Neural crest cell (in vitro differentiated cells): Measurements from ENCODE around the gene NUMB. TPM values are rescaled to one million over a fixed set of nuclear protein-coding genes. Genes with fewer than 3 reads are reported as not detected.

Experiments
- DNase-seq: peaks from one replicate; pipeline ENCODE4 v3.0.0; 2021; ENCODE audit warnings: low read depth, mixed read lengths, low spot score
- H3K27ac Mint-ChIP-seq: one replicate; pipeline ENCODE4 v1.8.0; 2021; ENCODE audit warnings: mild to moderate bottlenecking, mixed read lengths; ENCODE audit not compliant: unreplicated experiment
- H3K27me3 Mint-ChIP-seq: 2 replicates; pipeline ENCODE4 v1.8.0; 2021; ENCODE audit warnings: low read depth, mild to moderate bottlenecking, mixed read lengths
- H3K36me3 Mint-ChIP-seq: 2 replicates; pipeline ENCODE4 v1.8.0; 2021; ENCODE audit warnings: low read depth, mild to moderate bottlenecking, mixed read lengths
- H3K4me1 Mint-ChIP-seq: 2 replicates; pipeline ENCODE4 v1.8.0; 2021; ENCODE audit warnings: mixed read lengths
- H3K4me3 Mint-ChIP-seq: one replicate; pipeline ENCODE4 v1.8.0; 2021; ENCODE audit warnings: mild to moderate bottlenecking, mixed read lengths
- H3K9me3 Mint-ChIP-seq: 2 replicates; pipeline ENCODE4 v1.8.0; 2021; ENCODE audit warnings: mixed read lengths
- CTCF ChIP-seq: fragments of 200-600 bp; sonication (generic); conservative IDR thresholded peaks from 2 replicates; pipeline ENCODE4 v1.5.0; 2021; ENCODE audit warnings: antibody characterized with exemption, mild to moderate bottlenecking
- total RNA-seq: library from RNA; stranded (reverse); gene quantifications from 2 replicates; pipeline ENCODE4 v1.2.1, GENCODE V29; 2021

The NUMB gene
- total RNA-seq, 1 donor from 2014 or later, result 40.7 TPM

DNA sequence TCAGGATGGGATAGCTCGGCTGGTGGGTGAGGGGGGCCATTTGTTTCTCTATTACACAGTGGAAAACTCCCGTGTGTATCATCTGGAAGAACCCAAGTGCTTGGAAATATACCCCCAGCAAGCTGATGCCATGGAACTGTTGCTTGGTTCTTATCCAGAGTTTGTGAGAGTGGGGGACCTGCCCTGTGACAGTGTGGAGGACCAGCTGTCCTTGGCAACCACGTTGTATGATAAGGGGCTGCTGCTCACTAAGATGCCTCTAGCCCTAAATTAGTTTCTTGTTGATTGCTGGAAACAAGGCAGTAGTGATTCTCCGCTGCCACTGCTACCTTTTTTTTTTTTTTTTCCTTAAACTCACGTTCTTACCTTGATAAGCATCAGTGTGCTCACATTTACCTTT is 34.3 kb upstream of the NUMB start:
- H3K27me3 Mint-ChIP-seq, result no peaks in the 10 kb centered on the region
- H3K27ac Mint-ChIP-seq, result no peak overlapping the region
- H3K4me1 Mint-ChIP-seq, result peaks cover 46% of the 10 kb centered on the region
- H3K36me3 Mint-ChIP-seq, result no peaks in the 10 kb centered on the region
- TF ChIP-seq CTCF, result no peak
- no peaks in the 10 kb centered on the region for H3K9me3 Mint-ChIP-seq
- H3K4me3 Mint-ChIP-seq, result peak overlapping the region; percentile 68
- no peak for DNase-seq

DNA sequence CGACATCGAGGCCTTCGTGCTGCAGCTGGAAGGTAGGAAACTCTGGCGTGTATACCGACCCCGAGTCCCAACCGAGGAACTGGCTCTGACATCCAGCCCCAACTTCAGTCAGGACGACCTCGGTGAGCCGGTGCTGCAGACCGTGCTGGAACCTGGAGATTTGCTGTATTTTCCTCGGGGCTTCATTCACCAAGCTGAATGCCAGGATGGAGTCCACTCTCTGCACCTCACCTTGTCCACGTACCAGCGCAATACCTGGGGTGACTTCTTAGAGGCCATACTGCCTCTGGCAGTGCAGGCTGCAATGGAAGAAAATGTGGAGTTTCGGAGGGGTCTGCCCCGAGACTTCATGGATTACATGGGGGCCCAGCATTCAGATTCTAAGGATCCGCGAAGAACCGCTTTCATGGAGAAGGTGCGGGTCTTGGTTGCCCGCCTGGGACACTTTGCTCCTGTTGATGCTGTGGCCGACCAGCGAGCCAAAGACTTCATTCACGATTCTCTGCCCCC is 33.8 kb upstream of the NUMB start:
- peak overlapping the region; percentile 68 for H3K4me3 Mint-ChIP-seq
- H3K27ac Mint-ChIP-seq, result no peak overlapping the region
- peaks cover 46% of the 10 kb centered on the region for H3K4me1 Mint-ChIP-seq

DNA sequence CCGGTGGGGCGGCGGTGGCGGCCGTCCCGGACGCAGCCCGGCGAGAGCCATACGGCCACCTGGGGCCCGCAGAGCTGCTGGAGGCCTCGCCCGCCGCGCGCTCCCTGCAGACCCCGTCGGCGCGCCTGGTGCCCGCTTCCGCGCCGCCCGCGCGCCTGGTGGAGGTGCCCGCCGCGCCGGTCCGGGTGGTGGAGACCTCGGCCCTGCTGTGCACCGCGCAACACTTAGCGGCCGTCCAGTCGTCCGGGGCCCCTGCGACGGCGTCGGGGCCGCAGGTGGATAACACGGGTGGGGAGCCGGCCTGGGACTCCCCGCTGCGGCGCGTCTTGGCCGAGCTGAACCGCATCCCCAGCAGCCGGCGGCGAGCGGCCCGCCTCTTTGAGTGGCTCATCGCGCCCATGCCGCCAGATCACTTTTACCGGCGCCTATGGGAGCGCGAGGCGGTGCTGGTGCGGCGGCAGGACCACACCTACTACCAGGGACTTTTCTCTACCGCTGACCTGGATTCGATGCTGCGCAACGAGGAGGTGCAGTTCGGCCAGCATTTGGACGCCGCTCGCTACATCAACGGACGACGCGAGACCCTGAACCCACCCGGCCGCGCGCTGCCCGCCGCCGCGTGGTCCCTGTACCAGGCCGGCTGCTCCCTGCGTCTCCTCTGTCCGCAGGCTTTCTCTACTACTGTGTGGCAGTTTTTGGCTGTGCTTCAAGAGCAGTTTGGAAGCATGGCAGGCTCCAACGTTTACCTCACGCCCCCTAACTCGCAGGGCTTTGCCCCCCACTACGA is 33.1 kb upstream of the NUMB start:
- H3K4me1 Mint-ChIP-seq, result peaks cover 46% of the 10 kb centered on the region
- H3K27ac Mint-ChIP-seq, result peak overlapping the region; percentile 27
- H3K4me3 Mint-ChIP-seq, result peak overlapping the region; percentile 93
- no peak for DNase-seq
- TF ChIP-seq CTCF, result no peak
- no peaks in the 10 kb centered on the region for H3K9me3 Mint-ChIP-seq
- H3K36me3 Mint-ChIP-seq, result no peaks in the 10 kb centered on the region
- H3K27me3 Mint-ChIP-seq, result no peaks in the 10 kb centered on the region

More for the DNA sequence above, 33.8 kb upstream of the NUMB start:
- no peak for DNase-seq
- TF ChIP-seq CTCF, result no peak
- Mint-ChIP-seq H3K36me3 (no peaks in the 10 kb centered on the region), H3K9me3 (no peaks in the 10 kb centered on the region), H3K27me3 (no peaks in the 10 kb centered on the region)

DNA sequence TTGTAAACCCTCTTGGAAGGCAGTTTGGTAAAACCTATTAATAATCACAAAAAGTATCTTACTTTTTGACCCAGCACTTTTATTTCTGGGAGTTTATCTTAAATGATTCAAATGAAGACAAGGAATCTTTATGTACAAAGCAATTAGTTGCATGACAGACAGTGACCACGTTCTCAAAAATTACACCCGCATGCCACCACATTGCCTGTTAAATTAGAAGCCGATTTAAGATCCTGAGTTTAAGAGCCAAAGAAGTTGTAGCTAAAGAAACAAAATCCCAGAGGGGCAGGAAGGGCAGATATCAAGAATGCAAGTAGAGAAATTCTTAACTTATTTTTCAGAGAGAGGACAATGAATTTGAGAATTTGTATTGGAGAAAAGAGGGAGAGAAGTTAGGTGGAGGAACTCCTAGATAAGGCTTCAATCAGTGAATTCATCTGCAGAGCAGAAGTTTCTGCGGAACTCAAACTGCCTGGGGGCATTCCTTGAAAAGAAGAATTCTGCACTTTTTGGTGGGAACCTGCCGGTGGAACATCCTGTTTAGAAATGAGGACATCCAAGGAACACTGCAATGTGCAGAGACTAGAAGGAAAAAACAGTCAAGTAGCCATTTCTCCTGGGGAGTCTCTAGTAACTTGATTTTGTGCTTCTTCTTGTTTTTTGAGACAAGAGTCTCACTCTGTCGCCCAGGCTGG is 31.3 kb upstream of the NUMB start:
- no peak for DNase-seq
- H3K4me3 Mint-ChIP-seq, result peak overlapping the region; percentile 89
- no peaks in the 10 kb centered on the region for H3K36me3 Mint-ChIP-seq
- H3K9me3 Mint-ChIP-seq, result no peaks in the 10 kb centered on the region
- peaks cover 30% of the 10 kb centered on the region for H3K4me1 Mint-ChIP-seq
- no peaks in the 10 kb centered on the region for H3K27me3 Mint-ChIP-seq
- H3K27ac Mint-ChIP-seq, result peak overlapping the region; percentile 82
- no peak for TF ChIP-seq CTCF

- no peak overlapping the region for H3K4me3 Mint-ChIP-seq
- no peak for DNase-seq
- H3K36me3 Mint-ChIP-seq, result no peaks in the 10 kb centered on the region
- no peak for TF ChIP-seq CTCF
- H3K27me3 Mint-ChIP-seq, result no peaks in the 10 kb centered on the region
- H3K4me1 Mint-ChIP-seq, result peaks cover 25% of the 10 kb centered on the region
- H3K9me3 Mint-ChIP-seq, result no peaks in the 10 kb centered on the region
- H3K27ac Mint-ChIP-seq, result no peak overlapping the region
Observed at GRCh38 chr14:73478684-73479083, 20.3 kb upstream of the NUMB start.
